GM19025 (cell line): ENCODE measurements around the gene ZBTB21.

Source experiments
- ATAC-seq: cut with Tn5 transposase; IDR thresholded peaks from one replicate; pipeline ENCODE4 v1.9.1; 2021; ENCODE audit warnings: mild to moderate bottlenecking, low read depth, moderate library complexity; ENCODE audit not compliant: unreplicated experiment

Gene ZBTB21

GRCh38 chr21:42040411-42041180 is 30.4 kb upstream of the ZBTB21 start:
- no peak for ATAC-seq

- no peak for ATAC-seq
Observed at GRCh38 chr21:42039911-42040351, 29.8 kb upstream of the ZBTB21 start.

- ATAC-seq = no peak
Observed at GRCh38 chr21:42039470-42039901, 29.3 kb upstream of the ZBTB21 start.

- ATAC-seq = no peak
Observed at GRCh38 chr21:42038826-42039425, 28.8 kb upstream of the ZBTB21 start.

- no peak for ATAC-seq
Observed at GRCh38 chr21:42038393-42038792, 28.2 kb upstream of the ZBTB21 start.

- no peak for ATAC-seq
Observed at GRCh38 chr21:42037943-42038342, 27.8 kb upstream of the ZBTB21 start.

- no peak for ATAC-seq
Observed at GRCh38 chr21:42037516-42037915, 27.4 kb upstream of the ZBTB21 start.

GRCh38 chr21:42036313-42036712 is 26.2 kb upstream of the ZBTB21 start:
- no peak for ATAC-seq

GRCh38 chr21:42032968-42033367 is 22.8 kb upstream of the ZBTB21 start:
- no peak for ATAC-seq

GRCh38 chr21:42032266-42032665 is 22.1 kb upstream of the ZBTB21 start:
- ATAC-seq = no peak

- no peak for ATAC-seq
Observed at GRCh38 chr21:42031816-42032215, 21.7 kb upstream of the ZBTB21 start.

GRCh38 chr21:42031241-42031640 is 21.1 kb upstream of the ZBTB21 start:
- ATAC-seq = no peak

GRCh38 chr21:42030311-42030710 is 20.2 kb upstream of the ZBTB21 start:
- no peak for ATAC-seq

GRCh38 chr21:42028766-42029425 is 18.7 kb upstream of the ZBTB21 start:
- no peak for ATAC-seq

GRCh38 chr21:42027822-42028765 is 17.9 kb upstream of the ZBTB21 start:
- ATAC-seq = no peak

GRCh38 chr21:42027085-42027821 is 17.1 kb upstream of the ZBTB21 start:
- no peak for ATAC-seq

GRCh38 chr21:42026082-42026435 is 15.9 kb upstream of the ZBTB21 start:
- no peak for ATAC-seq

GRCh38 chr21:42025376-42026081 is 15.4 kb upstream of the ZBTB21 start:
- no peak for ATAC-seq

GRCh38 chr21:42022906-42023305 is 12.7 kb upstream of the ZBTB21 start:
- ATAC-seq = no peak
